ENCODE data around the gene GM2A. TPM values are rescaled to one million over a fixed set of nuclear protein-coding genes. Genes with fewer than 3 reads are reported as not detected.
A peak's percentile ranks its signal among the peaks of the same experiment; 100 is the strongest.

Gene GM2A
- total and polyA plus RNA-seq, 2 of the 8 experiments (the other 6 are each of a cell fraction or from before 2014, with no cell fraction given), result 18.5 to 32.2 TPM

GRCh38 chr5:151222790-151223446 lies 30.1 kb upstream of the GM2A start:
- Histone ChIP-seq H3K4me1 (replicated peaks in 1 of 4; ENCODE audit: control insufficient read depth in 3 of 4, insufficient read depth in 4 of 4, low read length in 3 of 4) (peaks cover 2 to 12% (median 6%) of the 10 kb centered on the region in 4 experiments), H3K27me3 (replicated peaks in 1 of 4; ENCODE audit: control insufficient read depth in 3 of 4, extremely low read depth in 1 of 4, insufficient read depth in 3 of 4, low read length in 3 of 4) (peaks cover 0 to 2% (median 0%) of the 10 kb centered on the region in 4 experiments; a peak in 3 of 7 replicates), H2BK20ac (ENCODE audit: low read length) (no peak overlapping the region), H4K91ac (replicated peaks; ENCODE audit: insufficient read length, low read length) (no peak overlapping the region), H3K23me2 (ENCODE audit: low read depth, low read length) (peaks cover 5% of the 10 kb centered on the region; the same call in 1 of the 2 replicates), H2AFZ (ENCODE audit: low read length) (no peak overlapping the region), H3K9ac (replicated peaks in 1 of 4; ENCODE audit: extremely low read depth in 1 of 4, low read depth in 3 of 4, low read length in 3 of 4) (no peak overlapping the region), H3K4me2 (ENCODE audit: insufficient read depth in 1 of 2, low read depth in 2 of 2, low read length in 2 of 2) (peak overlapping the region; percentile 80 to 85), H2BK5ac (ENCODE audit: low read depth, low read length) (no peak overlapping the region), H2BK12ac (ENCODE audit: low read depth, low read length) (no peak overlapping the region), H3K14ac (ENCODE audit: insufficient read length) (no peak overlapping the region), H4K5ac (ENCODE audit: insufficient read length, low read depth, low read length) (no peak overlapping the region), H3K36me3 (ENCODE audit: control insufficient read depth in 2 of 4, insufficient read depth in 4 of 4, low read length in 3 of 4) (no peaks in the 10 kb centered on the region), H3K18ac (ENCODE audit: extremely low read depth, low read length) (no peak overlapping the region), H3K27ac (ENCODE audit: low read depth, low read length) (no peak overlapping the region), H2BK120ac (replicated peaks; ENCODE audit: low read depth, low read length) (no peak overlapping the region), H3K79me1 (ENCODE audit: low read depth, low read length) (peaks cover 3% of the 10 kb centered on the region; the same call in 1 of the 2 replicates), H3K4ac (replicated peaks; ENCODE audit: insufficient read length, low read depth, low read length) (no peak overlapping the region), H4K8ac (ENCODE audit: extremely low read depth, insufficient read depth, low read length) (no peak overlapping the region), H2AK5ac (ENCODE audit: low read depth, low read length) (no peak overlapping the region), H4K20me1 (replicated peaks in 1 of 2; ENCODE audit: control insufficient read depth in 1 of 2, insufficient read depth in 2 of 2, low read length in 2 of 2) (peaks cover 0 to 2% of the 10 kb centered on the region in 2 experiments), H2BK15ac (ENCODE audit: low read length) (no peak overlapping the region), H3K9me3 (ENCODE audit: insufficient read depth in 2 of 2, low read depth in 1 of 2, low read length in 1 of 2) (no peaks in the 10 kb centered on the region), H3K79me2 (ENCODE audit: control insufficient read depth in 1 of 2, insufficient read depth in 2 of 2, low read length in 2 of 2) (no peaks in the 10 kb centered on the region), H3K4me3 (ENCODE audit: extremely low read depth in 1 of 4, insufficient read depth in 2 of 4, low read depth in 3 of 4, low read length in 4 of 4) (peak overlapping the region; percentile 53 to 73 (median 66)), H3K23ac (ENCODE audit: insufficient read length) (no peak overlapping the region), H3K56ac (replicated peaks; ENCODE audit: insufficient read length, low read depth, low read length) (no peak overlapping the region)
- ChIA-PET CTCF (ENCODE audit: partially characterized antibody) (interaction anchor here (0.6 to 5.2 kb wide), 17 partner anchors 9 to 300 kb away, joined by 3 to 56 read pairs (median 6); no protein-coding TSS in a partner anchor), POLR2A (ENCODE audit: partially characterized antibody) (interaction anchor here (0.6 to 2.2 kb wide), 6 partner anchors 8 to 1457 kb away, joined by 3 to 13 read pairs (median 6); partner anchors contain the start of gene GM2A)
- TF ChIP-seq SP1 (IDR thresholded peaks at IDR 0.05; ENCODE audit: low read depth, low read length), result no peak
- peak in 1 of 2 experiments; percentile 60 for DNase-seq (ENCODE audit: low read depth in 1 of 2, low spot score in 2 of 2)
- FAIRE-seq, result no peak
- 13% methylated on average over 3 of the region's 4 CpGs; no CpG with 5 or more reads in 1 of the 2 experiments for WGBS, 2 experiments (ENCODE audit: extremely low coverage in 1 of 2, insufficient coverage in 1 of 2, insufficient read length in 1 of 2, insufficient replicate concordance in 2 of 2, low coverage in 1 of 2, low lambda C conversion rate in 2 of 2, missing lambda C conversion rate in 1 of 2)
